WTC11 (cell line): ENCODE data around the gene PRR14. TPM values are rescaled to one million over a fixed set of nuclear protein-coding genes. Genes with fewer than 3 reads are reported as not detected.

ENCODE experiments used
- AFF4 ChIP-seq: sonication (generic); formaldehyde crosslinking; IDR thresholded peaks from 2 replicates; pipeline ENCODE4 v1.8.1; 2023; ENCODE audit warnings: mild to moderate bottlenecking, missing genetic modification reagents, borderline replicate concordance
- ATF1 ChIP-seq: sonication (generic); formaldehyde crosslinking; IDR thresholded peaks from 2 replicates; pipeline ENCODE4 v1.8.1; 2023; ENCODE audit warnings: mild to moderate bottlenecking, moderate library complexity, missing genetic modification reagents
- ATF2 ChIP-seq: sonication (generic); formaldehyde crosslinking; IDR thresholded peaks from 2 replicates; pipeline ENCODE4 v1.8.1; 2022; ENCODE audit warnings: low read depth, missing genetic modification reagents, borderline replicate concordance
- ATF6 ChIP-seq: sonication (generic); formaldehyde crosslinking; IDR thresholded peaks from 2 replicates; pipeline ENCODE4 v1.8.1; 2023; ENCODE audit warnings: mild to moderate bottlenecking, missing genetic modification reagents
- CDX4 ChIP-seq: fragments of 250-450 bp; sonication (Bioruptor Pico); IDR thresholded peaks from 2 replicates; pipeline ENCODE4 v1.9.0; 2021; ENCODE audit warnings: moderate library complexity, mild to moderate bottlenecking, inconsistent platforms, borderline replicate concordance
- ERG ChIP-seq: fragments of 250-450 bp; sonication (Bioruptor Pico); IDR thresholded peaks from 2 replicates; pipeline ENCODE4 v1.8.0; 2021; ENCODE audit warnings: mild to moderate bottlenecking
- ESRRA ChIP-seq: sonication (generic); formaldehyde crosslinking; IDR thresholded peaks from 2 replicates; pipeline ENCODE4 v1.8.1; 2022; ENCODE audit warnings: mild to moderate bottlenecking, missing genetic modification reagents, borderline replicate concordance
- FOXP4 ChIP-seq: sonication (generic); formaldehyde crosslinking; IDR thresholded peaks from 2 replicates; pipeline ENCODE4 v1.8.0; 2022; ENCODE audit warnings: mild to moderate bottlenecking, missing genetic modification reagents
- GABPB1 ChIP-seq: sonication (generic); formaldehyde crosslinking; IDR thresholded peaks from 2 replicates; pipeline ENCODE4 v1.8.1; 2023; ENCODE audit warnings: mild to moderate bottlenecking, missing genetic modification reagents
- HMGXB4 ChIP-seq: sonication (generic); formaldehyde crosslinking; IDR thresholded peaks from 2 replicates; pipeline ENCODE4 v1.8.1; 2023; ENCODE audit warnings: mild to moderate bottlenecking, moderate library complexity, missing genetic modification reagents
- KAT7 ChIP-seq: sonication (generic); formaldehyde crosslinking; IDR thresholded peaks from 2 replicates; pipeline ENCODE4 v1.8.1; 2023; ENCODE audit warnings: missing genetic modification reagents, mild to moderate bottlenecking, borderline replicate concordance
- MLX ChIP-seq: sonication (generic); formaldehyde crosslinking; IDR thresholded peaks from 2 replicates; pipeline ENCODE4 v1.8.1; 2023; ENCODE audit warnings: mild to moderate bottlenecking, missing genetic modification reagents, moderate library complexity
- MYBL2 ChIP-seq: sonication (generic); formaldehyde crosslinking; IDR thresholded peaks from 2 replicates; pipeline ENCODE4 v1.8.1; 2023; ENCODE audit warnings: mild to moderate bottlenecking, moderate library complexity, missing genetic modification reagents
- NFYB ChIP-seq: sonication (generic); formaldehyde crosslinking; conservative IDR thresholded peaks from 2 replicates; pipeline ENCODE4 v1.8.0; 2022; ENCODE audit warnings: low read depth, missing genetic modification reagents
- RELA ChIP-seq: sonication (generic); formaldehyde crosslinking; IDR thresholded peaks from 2 replicates; pipeline ENCODE4 v1.8.1; 2022; ENCODE audit warnings: missing genetic modification reagents, mild to moderate bottlenecking, borderline replicate concordance
- SMAD3 ChIP-seq: sonication (generic); formaldehyde crosslinking; IDR thresholded peaks from 2 replicates; pipeline ENCODE4 v1.8.0; 2022; ENCODE audit warnings: missing genetic modification reagents, mild to moderate bottlenecking, borderline replicate concordance
- TEAD1 ChIP-seq: sonication (generic); formaldehyde crosslinking; IDR thresholded peaks from 2 replicates; pipeline ENCODE4 v1.8.0; 2022; ENCODE audit warnings: mild to moderate bottlenecking, missing genetic modification reagents
- USF1 ChIP-seq: sonication (generic); formaldehyde crosslinking; IDR thresholded peaks from 2 replicates; pipeline ENCODE4 v1.8.0; 2022; ENCODE audit warnings: mild to moderate bottlenecking, missing genetic modification reagents
- ZBTB21 ChIP-seq: sonication (generic); formaldehyde crosslinking; IDR thresholded peaks from 2 replicates; pipeline ENCODE4 v1.8.1; 2023; ENCODE audit warnings: mild to moderate bottlenecking, missing genetic modification reagents, borderline replicate concordance
- ZMAT4 ChIP-seq: fragments of 250-450 bp; sonication (Bioruptor Pico); IDR thresholded peaks from 2 replicates; pipeline ENCODE4 v1.9.0; 2021; ENCODE audit warnings: mild to moderate bottlenecking
- ZNF263 ChIP-seq: sonication (generic); formaldehyde crosslinking; IDR thresholded peaks from 2 replicates; pipeline ENCODE4 v1.8.1; 2022; ENCODE audit warnings: low read depth, mild to moderate bottlenecking, moderate library complexity, missing genetic modification reagents
- ZNF423 ChIP-seq: fragments of 250-450 bp; sonication (Bioruptor Pico); IDR thresholded peaks from 2 replicates; pipeline ENCODE4 v2.1.2; 2022; ENCODE audit warnings: mild to moderate bottlenecking, moderate library complexity
- ZNF671 ChIP-seq: fragments of 250-450 bp; sonication (Bioruptor Pico); IDR thresholded peaks from 2 replicates; pipeline ENCODE4 v1.8.0; 2021; ENCODE audit warnings: mild to moderate bottlenecking
- total RNA-seq: library from RNA; stranded (reverse); gene quantifications from 3 replicates; pipeline ENCODE4 v1.2.3, GENCODE V29; 2021

Gene PRR14
- total RNA-seq, 1 experiment from 2014 or later = 21.9 TPM

GRCh38 chr16:30677931-30678585, 27.3 kb downstream of the PRR14 start (continued):
- no peak for TF ChIP-seq ERG (CRISPR knock-in tag)
- no peak for TF ChIP-seq CDX4 (CRISPR knock-in tag)
- no peak for TF ChIP-seq NFYB (CRISPR knock-in tag)
- TF ChIP-seq USF1 (CRISPR knock-in tag) = peak; percentile 54; the same call in 1 of the 2 replicates
- no peak for TF ChIP-seq SMAD3
- TF ChIP-seq ZNF671 (CRISPR knock-in tag) = no peak
- TF ChIP-seq MYBL2 (CRISPR knock-in tag) = no peak
- no peak for TF ChIP-seq ZBTB21 (CRISPR knock-in tag)
- TF ChIP-seq ZMAT4 = no peak
- peak; percentile 73; the same call in 1 of the 2 replicates for TF ChIP-seq TEAD1 (CRISPR knock-in tag)
- TF ChIP-seq ATF6 (CRISPR knock-in tag) = no peak
- TF ChIP-seq KAT7 (CRISPR knock-in tag) = no peak
- no peak for TF ChIP-seq MLX (CRISPR knock-in tag)
- TF ChIP-seq ZNF263 (CRISPR knock-in tag) = no peak
- TF ChIP-seq HMGXB4 = no peak
- TF ChIP-seq ATF2 (CRISPR knock-in tag) = no peak
- no peak for TF ChIP-seq ESRRA
- peak; percentile 95; the same call in 1 of the 2 replicates for TF ChIP-seq FOXP4 (CRISPR knock-in tag)
- no peak for TF ChIP-seq ZNF423 (CRISPR knock-in tag)
- 0 out of 2 replicates have a peak, but pooled peaks have one; percentile 17 for TF ChIP-seq GABPB1 (CRISPR knock-in tag)
- TF ChIP-seq AFF4 (CRISPR knock-in tag) = no peak
- no peak for TF ChIP-seq ATF1 (CRISPR knock-in tag)
- no peak for TF ChIP-seq RELA (CRISPR knock-in tag)
